Measurements from ENCODE around the gene B9D2.

DNA sequence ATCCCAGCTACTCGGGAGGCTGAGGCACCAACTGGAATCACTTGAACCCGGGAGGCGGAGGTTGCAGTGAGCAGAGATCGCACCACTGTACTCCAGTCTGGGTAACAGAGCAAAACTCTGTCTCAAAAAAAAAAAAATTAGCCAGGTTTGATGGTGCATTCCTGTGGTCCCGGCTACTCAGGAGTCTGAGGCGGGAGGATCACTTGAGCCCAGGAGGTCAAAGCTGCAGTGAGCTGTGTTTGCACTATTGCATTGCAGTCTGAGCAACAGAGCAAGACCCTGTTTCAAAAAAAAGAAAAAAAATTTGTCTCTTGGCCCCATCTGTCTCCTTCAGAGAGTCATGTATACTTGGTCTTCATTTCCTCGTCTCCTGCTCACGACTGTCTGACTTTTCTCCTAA is 52.3 kb downstream of the B9D2 start:
- TF ChIP-seq, protein P1, sequence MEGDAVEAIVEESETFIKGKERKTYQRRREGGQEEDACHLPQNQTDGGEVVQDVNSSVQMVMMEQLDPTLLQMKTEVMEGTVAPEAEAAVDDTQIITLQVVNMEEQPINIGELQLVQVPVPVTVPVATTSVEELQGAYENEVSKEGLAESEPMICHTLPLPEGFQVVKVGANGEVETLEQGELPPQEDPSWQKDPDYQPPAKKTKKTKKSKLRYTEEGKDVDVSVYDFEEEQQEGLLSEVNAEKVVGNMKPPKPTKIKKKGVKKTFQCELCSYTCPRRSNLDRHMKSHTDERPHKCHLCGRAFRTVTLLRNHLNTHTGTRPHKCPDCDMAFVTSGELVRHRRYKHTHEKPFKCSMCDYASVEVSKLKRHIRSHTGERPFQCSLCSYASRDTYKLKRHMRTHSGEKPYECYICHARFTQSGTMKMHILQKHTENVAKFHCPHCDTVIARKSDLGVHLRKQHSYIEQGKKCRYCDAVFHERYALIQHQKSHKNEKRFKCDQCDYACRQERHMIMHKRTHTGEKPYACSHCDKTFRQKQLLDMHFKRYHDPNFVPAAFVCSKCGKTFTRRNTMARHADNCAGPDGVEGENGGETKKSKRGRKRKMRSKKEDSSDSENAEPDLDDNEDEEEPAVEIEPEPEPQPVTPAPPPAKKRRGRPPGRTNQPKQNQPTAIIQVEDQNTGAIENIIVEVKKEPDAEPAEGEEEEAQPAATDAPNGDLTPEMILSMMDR (conservative IDR thresholded peaks at IDR 0.05) = no peak
- TF ChIP-seq EZH2 (IDR thresholded peaks at IDR 0.05; ENCODE audit: low read depth) = no peak
